Effector memory CD4-positive, alpha-beta T cell (primary cell): Measurements from ENCODE around the gene NFATC2.

Experiments
- DNase-seq, 3 donors: peaks; one replicate each; pipeline ENCODE4 v3.0.0-alpha.2; 2020
- H3K27ac ChIP-seq: 2 replicates; pipeline ENCODE4 v1.7.0; 2013; ENCODE audit warnings: mild to moderate bottlenecking, low read length, moderate library complexity; ENCODE audit not compliant: insufficient read depth, poor library complexity, severe bottlenecking
- H3K27me3 ChIP-seq: replicated peaks from 2 replicates; pipeline ENCODE4 v1.7.0; 2013; ENCODE audit warnings: mild to moderate bottlenecking, low read length; ENCODE audit not compliant: insufficient read depth, control insufficient read depth, poor library complexity, severe bottlenecking
- H3K36me3 ChIP-seq: 2 replicates; pipeline ENCODE4 v1.7.0; 2013; ENCODE audit warnings: mild to moderate bottlenecking, low read length, moderate library complexity; ENCODE audit not compliant: control insufficient read depth, insufficient read depth
- H3K4me1 ChIP-seq: 2 replicates; pipeline ENCODE4 v1.7.0; 2013; ENCODE audit warnings: low read length, mild to moderate bottlenecking; ENCODE audit not compliant: control insufficient read depth, insufficient read depth, poor library complexity, severe bottlenecking
- H3K4me3 ChIP-seq: 2 replicates; pipeline ENCODE4 v1.7.0; 2013; ENCODE audit warnings: low read length, low read depth, mild to moderate bottlenecking; ENCODE audit not compliant: insufficient read depth, poor library complexity, severe bottlenecking
- H3K9me3 ChIP-seq: 2 replicates; pipeline ENCODE4 v1.7.0; 2013; ENCODE audit warnings: mild to moderate bottlenecking, low read length, moderate library complexity; ENCODE audit not compliant: control insufficient read depth
- total RNA-seq, 3 donors: gene quantifications; one replicate each; lab custom pipeline; 2026; lab: John Stamatoyannopoulos, UW

NFATC2 gene
- total RNA-seq: 109 to 180 (median 135) reads per million in 3 donors

DNA sequence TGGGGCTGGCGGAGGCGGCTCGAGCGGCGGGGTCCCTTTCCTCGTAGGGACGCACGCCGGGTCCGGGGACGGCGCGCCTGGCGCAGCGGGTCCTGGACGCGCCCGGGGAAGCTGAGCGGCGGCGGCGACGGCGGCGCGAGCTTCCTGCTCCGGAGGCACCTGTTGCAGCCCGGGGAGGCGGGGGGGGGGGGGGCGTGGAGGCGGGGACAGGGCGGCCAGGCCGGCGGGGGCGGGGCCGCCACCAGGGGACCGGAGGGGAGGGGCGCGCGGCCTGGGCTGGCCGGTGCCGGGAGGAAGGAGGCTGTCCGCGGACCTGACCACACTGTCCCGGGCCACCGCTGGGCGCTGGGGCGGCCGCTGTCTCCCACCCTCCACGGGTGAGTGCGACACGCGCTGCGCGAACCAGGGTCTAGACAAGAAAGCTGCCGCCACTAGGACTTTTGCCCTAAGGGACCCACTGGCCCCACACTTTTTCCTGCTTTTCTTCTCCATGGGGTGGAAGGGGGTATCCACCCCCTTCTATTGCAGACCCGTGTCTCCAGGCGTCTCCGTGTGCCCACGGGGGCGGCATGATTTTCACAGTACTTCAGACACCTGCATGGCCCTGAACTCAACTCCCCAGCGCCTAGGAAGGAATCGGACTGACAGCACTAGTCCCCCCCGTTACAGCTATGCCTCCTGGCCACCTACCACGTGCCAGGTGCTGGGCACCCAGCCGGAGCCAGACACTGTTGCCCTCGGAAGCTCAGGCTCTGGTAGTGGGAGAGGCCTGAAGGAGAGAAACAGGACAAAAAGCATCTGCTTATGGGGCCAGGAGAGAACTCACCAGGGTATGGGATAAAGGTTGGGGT is at the start of gene NFATC2:
Gene NFATC2, minus strand, starts transcription at position 149 of the 851 bp plus-strand sequence. CDS start 220 bp downstream, outside the sequence.
- no peaks in the 10 kb centered on the region for H3K27me3 ChIP-seq

DNA sequence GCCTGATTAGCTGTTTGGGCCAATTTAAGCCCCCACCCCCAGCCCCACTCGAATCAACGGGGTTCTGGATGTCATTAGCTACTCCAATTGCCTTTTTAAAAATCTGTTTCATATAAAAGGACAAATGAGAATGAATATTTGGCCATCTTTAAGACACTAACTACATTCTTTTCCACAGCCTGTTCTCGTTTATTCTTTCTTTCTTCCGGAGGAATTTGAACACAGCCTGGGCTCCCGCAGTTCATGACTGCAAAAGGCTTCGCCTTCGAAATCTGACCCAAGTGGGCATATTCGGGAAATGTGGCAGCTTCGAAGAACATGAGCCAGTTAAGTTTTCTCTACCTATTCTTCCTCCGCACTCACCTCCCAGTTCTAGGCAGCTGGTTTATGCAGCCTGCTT is 49.4 kb upstream of the NFATC2 start:
- H3K27ac ChIP-seq: no peak overlapping the region
- no peaks in the 10 kb centered on the region for H3K9me3 ChIP-seq
- no peak overlapping the region for H3K4me3 ChIP-seq
- DNase-seq: no peak
- H3K36me3 ChIP-seq: no peaks in the 10 kb centered on the region
- H3K4me1 ChIP-seq: no peaks in the 10 kb centered on the region
- H3K27me3 ChIP-seq: no peaks in the 10 kb centered on the region

More for the DNA sequence above, at the start of gene NFATC2:
- peak in 2 of 3 donors; percentile 36 to 50 for DNase-seq
- Histone ChIP-seq H3K36me3 (no peaks in the 10 kb centered on the region), H3K27ac (peak within 1 kb of the TSS; percentile 99), H3K4me1 (peaks cover 30% of the 10 kb centered on the region), H3K4me3 (peak within 1 kb of the TSS; percentile 71), H3K9me3 (no peaks in the 10 kb centered on the region)

DNA sequence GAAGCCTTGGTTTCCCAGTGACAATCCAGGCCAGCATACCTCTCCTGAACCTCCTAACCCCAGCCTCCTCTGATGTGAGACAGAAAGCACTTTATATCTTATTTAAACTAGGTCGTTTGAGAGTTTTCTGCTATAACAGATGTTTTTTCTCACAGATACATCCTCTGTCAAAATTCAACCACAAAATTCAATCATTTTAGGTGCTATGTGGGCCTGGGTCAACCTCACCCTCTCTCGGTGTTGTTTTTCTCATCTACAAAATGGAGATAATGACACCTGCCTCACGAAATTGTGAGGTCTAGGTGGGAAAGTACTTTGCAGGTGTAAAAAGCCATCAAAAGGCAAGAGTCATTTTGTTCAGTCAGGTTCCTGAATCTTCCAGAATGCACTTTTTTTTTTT is 46.2 kb upstream of the NFATC2 start:
- DNase-seq: no peak
- Histone ChIP-seq H3K4me1 (no peaks in the 10 kb centered on the region), H3K27ac (no peak overlapping the region), H3K9me3 (no peaks in the 10 kb centered on the region), H3K36me3 (no peaks in the 10 kb centered on the region), H3K4me3 (no peak overlapping the region), H3K27me3 (no peaks in the 10 kb centered on the region)

DNA sequence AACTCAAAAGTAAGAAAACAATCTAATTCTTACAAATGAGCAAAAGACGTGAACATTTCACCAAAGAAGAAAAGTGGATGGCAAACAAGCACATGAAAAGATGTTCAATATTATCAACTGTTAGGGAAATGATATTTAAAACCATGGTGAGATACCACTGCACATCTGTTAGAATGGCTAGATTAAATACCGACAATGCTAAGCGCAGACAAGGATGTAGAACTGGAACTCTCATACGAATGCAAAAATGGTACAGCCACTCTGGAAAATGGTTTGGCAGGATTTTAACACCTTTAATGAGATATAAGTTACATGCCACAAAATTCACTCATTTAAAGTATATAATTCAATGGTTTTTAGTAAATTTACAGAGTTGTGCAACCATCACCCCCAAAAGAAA is 44.6 kb upstream of the NFATC2 start:
- no peak for DNase-seq
- H3K36me3 ChIP-seq: no peaks in the 10 kb centered on the region
- no peak overlapping the region for H3K27ac ChIP-seq
- no peak overlapping the region for H3K4me3 ChIP-seq
- H3K27me3 ChIP-seq: no peaks in the 10 kb centered on the region
- no peaks in the 10 kb centered on the region for H3K9me3 ChIP-seq
- no peaks in the 10 kb centered on the region for H3K4me1 ChIP-seq

DNA sequence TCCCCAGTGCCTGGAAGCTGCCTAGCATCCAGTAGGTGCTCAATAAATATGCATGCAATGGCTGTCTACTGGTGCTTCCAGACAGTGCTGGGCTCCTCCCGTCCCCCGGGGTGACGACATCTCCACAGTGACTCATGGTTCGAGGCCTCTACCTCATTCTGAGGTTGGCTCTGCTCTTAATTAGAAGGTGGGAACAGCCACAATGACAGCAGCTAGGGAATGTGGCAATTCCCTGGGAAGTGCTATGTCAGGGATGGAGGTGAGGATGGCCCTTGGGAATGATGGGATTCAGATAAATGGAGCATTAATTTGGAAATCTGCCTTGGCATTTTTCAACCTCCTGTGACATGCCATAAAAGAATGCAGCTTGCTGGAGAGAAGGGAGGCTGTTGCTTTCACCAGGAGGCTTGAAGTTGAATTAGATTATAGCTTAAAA is 43.5 kb upstream of the NFATC2 start:
- DNase-seq: no peak
- H3K27ac ChIP-seq: no peak overlapping the region

DNA sequence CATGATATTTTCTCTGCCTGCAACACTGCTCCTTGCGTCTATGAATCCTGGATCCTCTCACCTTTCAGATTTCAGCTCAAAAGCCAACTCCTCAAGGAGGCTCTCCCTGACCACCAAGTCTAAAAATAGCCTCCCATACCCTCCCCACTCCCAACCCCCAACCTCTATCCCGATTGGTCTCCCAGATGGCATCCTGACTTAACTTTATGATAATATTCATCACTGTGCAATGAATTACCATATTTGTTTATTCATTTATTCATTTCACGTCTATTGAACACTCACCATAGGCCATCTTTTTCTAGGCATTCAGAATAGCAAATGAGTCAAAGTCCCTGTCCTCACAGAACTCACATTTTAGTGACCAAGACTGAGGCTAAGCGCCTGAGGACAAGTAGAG is 42.6 kb upstream of the NFATC2 start:
- no peaks in the 10 kb centered on the region for H3K9me3 ChIP-seq
- DNase-seq: no peak

More for the DNA sequence above, 43.5 kb upstream of the NFATC2 start:
- Histone ChIP-seq H3K27me3 (no peaks in the 10 kb centered on the region), H3K36me3 (no peaks in the 10 kb centered on the region), H3K4me3 (no peak overlapping the region), H3K4me1 (no peaks in the 10 kb centered on the region), H3K9me3 (no peaks in the 10 kb centered on the region)

DNA sequence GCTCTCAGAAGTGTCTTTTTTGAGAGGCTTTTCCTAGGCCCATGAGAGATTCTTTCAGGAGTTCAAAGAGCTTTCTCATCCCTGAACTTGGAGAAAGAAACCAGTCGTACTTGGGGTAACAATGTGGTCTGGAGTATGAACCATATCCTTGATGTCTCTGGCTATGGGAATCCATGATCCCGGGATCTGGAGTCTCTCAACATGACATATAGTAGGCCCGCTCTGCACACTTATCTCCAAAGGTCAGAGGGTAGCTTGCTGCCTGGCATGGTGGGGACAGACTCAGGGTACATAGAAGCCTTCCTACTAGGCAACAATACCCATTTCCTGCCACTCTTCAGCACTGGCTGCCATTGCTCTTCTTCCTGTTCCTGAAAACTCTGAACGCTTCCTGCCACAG is 42.2 kb upstream of the NFATC2 start:
- Histone ChIP-seq H3K4me3 (no peak overlapping the region), H3K27me3 (no peaks in the 10 kb centered on the region), H3K9me3 (no peaks in the 10 kb centered on the region), H3K4me1 (no peaks in the 10 kb centered on the region), H3K36me3 (no peaks in the 10 kb centered on the region), H3K27ac (no peak overlapping the region)
- no peak for DNase-seq

More for the DNA sequence above, 42.6 kb upstream of the NFATC2 start:
- Histone ChIP-seq H3K27ac (no peak overlapping the region), H3K27me3 (no peaks in the 10 kb centered on the region), H3K36me3 (no peaks in the 10 kb centered on the region), H3K4me1 (no peaks in the 10 kb centered on the region), H3K4me3 (no peak overlapping the region)

DNA sequence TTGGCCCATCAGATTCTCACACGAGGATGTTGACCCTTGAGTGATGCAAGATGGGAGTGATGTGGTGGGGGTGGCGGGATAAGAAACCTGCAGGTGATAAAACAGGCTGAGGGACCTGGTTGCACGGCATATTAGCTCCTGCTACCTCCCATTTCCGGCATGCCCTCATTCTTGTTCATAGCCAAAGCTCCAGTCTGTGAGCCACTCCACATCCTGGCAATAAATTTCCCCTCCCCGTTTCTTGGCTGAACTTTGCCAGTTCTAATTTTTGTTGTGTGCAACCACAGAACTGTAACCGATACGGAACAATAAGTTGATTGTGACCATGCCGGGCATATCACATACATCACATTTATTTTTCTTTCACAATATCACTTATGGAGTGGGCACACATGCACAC is 41.6 kb upstream of the NFATC2 start:
- DNase-seq: no peak
- no peaks in the 10 kb centered on the region for H3K27me3 ChIP-seq
- no peaks in the 10 kb centered on the region for H3K9me3 ChIP-seq
- H3K4me1 ChIP-seq: no peaks in the 10 kb centered on the region
- no peak overlapping the region for H3K4me3 ChIP-seq
- no peaks in the 10 kb centered on the region for H3K36me3 ChIP-seq
- H3K27ac ChIP-seq: no peak overlapping the region

DNA sequence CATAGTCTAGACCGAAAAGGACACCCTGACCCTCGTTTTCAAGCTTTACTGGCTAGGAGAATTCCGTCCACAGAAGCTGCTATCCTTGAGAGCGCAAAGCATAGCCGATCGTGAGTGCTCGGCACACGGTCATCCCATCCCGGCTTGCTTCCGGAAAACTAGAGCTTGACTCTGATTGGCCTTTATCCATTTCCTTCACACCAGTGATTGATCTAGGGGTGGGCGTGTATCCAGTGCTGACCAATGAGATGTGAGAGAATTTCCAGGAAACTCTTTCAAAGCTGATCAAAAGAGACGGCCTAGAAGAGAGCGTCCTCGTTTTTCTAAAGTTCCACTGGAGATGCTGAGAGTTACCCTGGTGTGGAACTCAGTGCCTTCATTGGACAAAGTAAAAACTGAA is 41.0 kb upstream of the NFATC2 start:
- no peak for DNase-seq
- H3K36me3 ChIP-seq: no peaks in the 10 kb centered on the region
- no peaks in the 10 kb centered on the region for H3K4me1 ChIP-seq
- no peaks in the 10 kb centered on the region for H3K9me3 ChIP-seq
- no peaks in the 10 kb centered on the region for H3K27me3 ChIP-seq
- no peak overlapping the region for H3K4me3 ChIP-seq
- no peak overlapping the region for H3K27ac ChIP-seq

DNA sequence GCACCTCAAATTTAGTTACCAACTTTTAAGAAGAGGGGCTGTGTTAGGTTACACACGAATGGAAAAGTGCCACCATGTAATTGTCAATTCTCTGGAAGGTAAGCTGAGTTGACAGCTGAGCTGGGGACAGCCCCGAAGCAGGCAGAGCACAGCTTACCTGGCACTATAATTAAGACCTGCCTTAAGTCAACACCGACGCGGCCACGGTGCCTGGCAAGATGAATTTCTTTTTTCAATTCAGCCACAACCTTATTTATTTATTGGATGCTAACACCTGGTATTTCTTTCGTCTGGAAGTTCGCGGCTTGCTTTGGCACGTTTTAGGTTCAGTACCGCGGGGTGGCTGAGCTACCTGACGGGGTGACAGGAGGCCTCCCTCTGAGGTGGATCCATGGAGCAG is 40.6 kb upstream of the NFATC2 start:
- H3K4me1 ChIP-seq: no peaks in the 10 kb centered on the region
- no peaks in the 10 kb centered on the region for H3K9me3 ChIP-seq
- H3K27me3 ChIP-seq: no peaks in the 10 kb centered on the region
- H3K27ac ChIP-seq: no peak overlapping the region
- no peaks in the 10 kb centered on the region for H3K36me3 ChIP-seq
- no peak for DNase-seq
- H3K4me3 ChIP-seq: no peak overlapping the region
